Endothelial cell of hepatic sinusoid (primary cell): ENCODE results near the gene RHEB.
"Not testable (repeated sequence)": the region's sequence is repeated elsewhere in the genome, so short reads cannot be mapped to it uniquely, and the experiment has no call there.

ENCODE experiments used
- in situ Hi-C: cut with HindIII; loops from 2 replicates; pipeline ENCODE4 v1.10.0; 2017; ENCODE audit warnings: low sequenced_read_pairs

Gene RHEB

GRCh38 chr7:151536178-151536577 lies 16.5 kb upstream of the RHEB start:
- in situ Hi-C loops = not testable (repeated sequence)

DNA sequence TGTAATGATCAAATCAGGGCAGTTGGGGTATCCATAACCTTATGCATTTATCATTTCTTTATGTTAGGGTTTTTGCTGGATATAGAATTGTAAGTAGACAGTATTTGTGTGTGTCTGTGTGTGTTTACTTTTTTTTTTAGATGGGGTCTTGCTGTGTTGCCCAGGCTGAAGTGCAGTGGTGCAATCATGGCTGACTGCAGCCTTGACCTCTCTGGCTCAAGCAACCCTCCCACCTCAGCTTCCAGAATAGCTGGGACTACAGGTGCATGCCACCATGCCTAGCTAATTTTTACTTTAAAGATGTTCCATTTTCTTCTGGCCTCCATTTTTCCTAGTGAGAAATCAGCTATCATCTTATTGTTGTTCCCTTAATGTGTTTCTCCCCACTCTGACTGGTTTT lies 10.1 kb upstream of the RHEB start:
- in situ Hi-C loops = no loop called here

DNA sequence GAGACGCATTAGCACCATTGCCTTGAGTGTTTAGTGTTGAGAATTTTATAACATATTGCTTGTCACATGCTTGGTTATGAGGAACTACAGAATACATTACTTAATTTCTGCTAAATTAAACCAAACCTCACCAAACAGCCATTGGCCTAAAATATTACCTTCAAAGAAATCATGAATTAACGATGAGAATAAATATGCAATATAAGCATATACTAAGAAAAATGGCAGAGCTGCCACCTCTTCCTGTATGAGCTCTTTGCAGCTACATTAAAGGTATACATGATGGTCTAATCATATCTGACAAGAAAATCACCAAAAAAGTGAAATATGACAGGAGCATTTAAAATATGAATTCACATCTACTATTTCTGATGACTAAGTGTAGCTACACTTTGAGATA lies 5.2 kb upstream of the RHEB start:
- in situ Hi-C loops = no loop called here

- in situ Hi-C loops = no loop called here
Measured at GRCh38 chr7:151524331-151524730, 4.6 kb upstream of the RHEB start.

GRCh38 chr7:151520419-151521261 lies 945 bp upstream of the RHEB start:
- in situ Hi-C loops = no loop called here

DNA sequence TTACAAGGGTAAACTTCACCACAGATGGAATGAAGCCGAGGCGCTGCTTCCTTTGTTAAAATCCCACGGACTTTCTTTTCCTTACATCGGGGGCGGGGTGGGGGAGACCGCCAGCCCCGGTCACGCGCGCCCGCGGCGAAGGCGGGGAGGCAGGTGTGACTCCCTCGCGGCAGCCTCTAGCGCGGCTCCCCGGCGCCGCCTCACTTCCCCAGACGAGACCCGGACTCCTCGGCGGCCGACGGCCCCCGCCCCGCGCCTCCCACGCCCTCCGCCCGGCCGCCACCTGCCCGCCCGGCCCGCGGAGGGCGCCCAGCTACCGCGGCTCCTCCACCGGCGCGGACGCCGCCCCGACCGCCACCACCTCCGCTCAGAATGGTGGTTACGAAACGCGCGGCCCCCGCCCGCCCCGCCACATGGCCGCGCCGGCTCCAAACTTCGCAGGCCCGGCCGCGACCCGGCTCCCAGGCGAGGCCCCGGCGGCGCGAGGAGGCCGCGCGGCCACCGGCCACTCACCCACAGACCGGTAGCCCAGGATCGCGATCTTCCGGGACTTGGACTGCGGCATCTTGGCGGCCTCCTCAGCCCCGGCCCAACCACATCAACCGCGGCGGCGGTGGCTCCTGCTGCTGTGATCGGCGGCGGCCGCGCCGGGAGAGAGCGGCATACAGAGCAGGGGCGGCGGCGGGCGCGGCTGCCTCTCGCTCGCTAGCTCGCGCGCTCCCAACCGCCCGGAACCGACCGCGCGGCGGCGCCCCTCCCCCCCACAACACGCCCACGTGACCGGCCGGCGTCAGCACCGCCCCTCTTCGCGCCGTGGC lies 539 bp downstream of the RHEB start:
- in situ Hi-C loops = loop anchor here (5.0 kb wide), 1 partner anchor 103 kb away; no protein-coding TSS in a partner anchor

DNA sequence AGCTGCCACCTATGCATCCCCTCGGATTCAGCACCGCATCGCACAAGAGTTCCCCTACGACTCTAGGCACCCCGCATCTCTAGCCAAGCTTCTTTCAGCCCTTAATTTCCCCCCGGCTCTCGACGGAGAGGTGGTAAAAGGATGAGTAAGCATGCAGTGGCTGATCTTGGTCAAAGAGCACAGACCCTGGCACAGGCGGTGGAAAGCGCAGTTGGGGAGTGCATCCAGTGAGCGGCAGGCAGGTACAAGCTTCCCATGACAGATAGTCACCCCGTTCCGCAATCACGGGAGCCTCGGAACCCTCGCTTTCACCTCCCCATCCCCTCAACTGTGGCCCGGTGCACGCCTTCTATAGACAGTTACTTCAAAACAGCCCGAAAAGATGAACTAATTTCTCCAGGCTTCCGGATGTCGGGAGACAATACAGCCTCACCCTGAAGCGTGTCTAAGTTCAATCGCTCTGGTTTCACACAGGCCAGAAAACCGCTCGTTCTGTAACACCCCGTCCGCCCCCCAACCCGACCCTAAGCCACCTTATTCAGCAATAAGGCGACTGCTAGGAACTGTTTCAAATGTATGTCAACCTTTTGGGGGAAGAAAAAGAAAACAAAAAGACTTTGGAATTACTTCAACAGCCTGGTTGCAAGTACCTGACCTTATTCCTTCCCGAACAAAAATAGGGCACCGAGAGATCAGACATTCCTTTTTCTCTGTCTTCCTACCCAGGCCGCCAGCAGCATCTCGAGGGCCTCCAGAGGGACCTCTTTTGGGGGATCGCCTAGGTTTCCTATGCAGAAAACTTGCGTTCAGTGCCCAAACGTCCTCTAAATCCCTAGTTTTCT lies 1.4 kb downstream of the RHEB start:
- in situ Hi-C loops = loop anchor here (5.0 kb wide), 1 partner anchor 104 kb away; no protein-coding TSS in a partner anchor

DNA sequence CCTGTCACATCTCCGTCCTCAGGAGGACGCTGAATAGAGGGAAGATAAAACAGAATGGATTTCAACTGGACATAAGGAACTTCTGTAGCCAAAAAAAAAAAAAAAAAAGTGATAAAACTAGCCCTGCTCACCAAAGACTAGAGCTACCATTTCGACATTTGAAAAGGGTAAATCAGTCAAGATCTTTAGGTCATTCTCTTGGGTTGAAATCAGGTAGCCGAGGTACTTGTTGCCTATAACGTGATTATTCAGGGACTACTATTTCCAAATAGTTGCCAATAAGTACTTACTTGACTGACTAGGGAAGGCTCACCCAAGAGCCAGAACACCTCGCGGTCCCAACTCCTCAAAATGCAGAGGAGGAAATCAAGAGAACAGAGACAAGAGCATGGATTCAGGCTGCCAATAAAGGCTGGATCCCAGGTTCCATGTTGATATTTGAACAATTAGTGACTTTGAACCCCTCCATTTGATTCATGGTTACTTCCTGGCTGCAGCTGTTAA lies 2.0 kb downstream of the RHEB start:
- in situ Hi-C loops = loop anchor here (5.0 kb wide), 1 partner anchor 105 kb away; no protein-coding TSS in a partner anchor

- in situ Hi-C loops = loop anchor here (5.0 kb wide), 1 partner anchor 107 kb away; no protein-coding TSS in a partner anchor
Measured at GRCh38 chr7:151515276-151515565, 4.5 kb downstream of the RHEB start.

DNA sequence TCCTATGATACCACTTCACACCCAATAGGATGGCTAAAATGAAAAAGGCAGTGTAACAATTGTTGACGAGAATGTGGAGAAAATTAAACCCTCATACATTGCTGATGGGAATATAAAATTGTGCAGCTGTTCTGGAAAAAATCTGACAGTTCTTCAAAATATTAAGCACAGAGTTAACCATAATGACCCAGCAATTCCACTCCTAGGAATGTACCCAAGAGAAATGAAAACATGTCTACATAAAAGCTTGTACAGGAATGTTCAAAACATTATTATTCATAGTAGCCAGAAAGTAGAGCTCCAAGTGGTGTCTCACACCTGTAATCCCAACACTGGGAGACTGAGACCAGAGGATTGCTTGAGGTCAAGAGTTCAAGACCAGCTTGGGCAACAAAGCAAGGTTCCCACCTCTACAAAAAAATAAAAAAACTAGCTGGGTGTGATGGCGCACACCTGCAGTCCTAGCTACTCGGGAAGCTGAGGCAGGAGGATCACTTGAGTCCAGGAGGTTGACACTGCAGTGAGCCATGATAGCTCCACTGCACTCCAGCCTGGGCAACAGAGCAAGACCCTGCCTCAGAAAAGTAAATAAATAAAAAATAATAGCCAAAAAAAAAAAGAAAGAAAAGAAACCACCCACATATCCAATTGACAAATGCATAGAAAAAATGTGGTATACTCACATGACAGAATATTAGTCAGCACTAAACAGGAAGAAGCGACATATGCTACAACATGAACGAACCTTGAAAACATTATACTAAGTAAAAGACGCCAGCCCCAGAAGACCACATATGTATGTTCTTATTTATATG lies 5.0 kb downstream of the RHEB start:
- in situ Hi-C loops = loop anchor here (5.0 kb wide), 1 partner anchor 108 kb away; no protein-coding TSS in a partner anchor

GRCh38 chr7:151513133-151513532 lies 6.6 kb downstream of the RHEB start:
- in situ Hi-C loops = no loop called here

GRCh38 chr7:151512353-151512752 lies 7.3 kb downstream of the RHEB start:
- in situ Hi-C loops = no loop called here

DNA sequence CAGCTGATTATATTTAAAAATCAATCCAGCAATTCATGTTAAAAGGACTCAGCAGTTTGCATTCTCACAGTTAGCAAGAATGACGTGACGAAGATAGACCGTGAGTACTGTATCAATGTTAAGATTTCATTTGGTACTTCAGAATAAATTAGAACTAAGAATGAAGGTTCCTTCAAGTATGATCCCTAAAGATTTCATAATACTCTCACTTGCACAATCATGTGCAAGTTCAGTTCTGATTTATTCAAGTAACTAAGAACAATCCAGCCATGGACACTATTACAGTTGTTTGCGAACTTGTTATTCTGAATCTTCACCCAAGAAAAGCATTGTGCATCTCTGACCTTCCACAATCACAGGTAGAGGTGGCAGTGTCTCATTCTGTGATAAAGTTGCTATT lies 7.7 kb downstream of the RHEB start:
- in situ Hi-C loops = no loop called here

DNA sequence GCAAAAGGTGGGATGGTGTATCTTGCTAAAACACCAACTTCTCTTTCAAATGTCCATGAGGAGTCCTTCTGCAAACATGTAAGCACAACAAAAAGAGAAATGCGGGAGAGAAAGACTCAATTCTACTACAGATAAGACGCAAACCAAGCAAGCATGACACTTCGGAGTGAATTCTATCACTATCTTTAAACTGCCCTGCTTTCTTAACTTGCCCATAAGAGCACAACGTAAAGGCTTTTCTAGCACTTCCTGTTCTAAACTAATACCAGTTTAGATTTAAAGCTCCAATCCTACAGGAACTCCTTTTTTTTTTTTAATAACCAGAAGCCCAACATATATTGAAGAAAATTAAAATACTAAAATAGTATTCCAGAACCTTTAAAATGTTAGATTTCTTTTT lies 8.4 kb downstream of the RHEB start:
- in situ Hi-C loops = no loop called here

GRCh38 chr7:151509670-151510333 lies 9.9 kb downstream of the RHEB start:
- in situ Hi-C loops = no loop called here

- in situ Hi-C loops = no loop called here
Measured at GRCh38 chr7:151508991-151509390, 10.7 kb downstream of the RHEB start.

DNA sequence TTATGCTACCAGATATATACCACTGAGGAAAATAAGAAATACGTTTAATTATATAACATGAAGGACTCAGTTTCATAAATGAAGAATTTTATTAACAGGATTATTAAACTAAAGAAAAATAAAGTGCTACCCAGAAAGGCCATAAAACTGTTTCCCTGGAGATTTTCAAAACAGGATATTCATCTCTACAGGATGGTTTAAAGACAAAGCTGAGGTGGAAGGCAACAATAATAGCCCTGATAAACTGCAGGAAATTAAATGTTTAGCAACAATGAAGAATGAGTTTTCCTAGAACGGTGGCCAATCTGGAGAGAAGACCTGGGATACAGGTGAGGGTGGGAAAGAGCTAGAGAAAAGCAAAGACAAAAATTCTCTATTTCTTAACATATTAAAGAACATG lies 11.9 kb downstream of the RHEB start:
- in situ Hi-C loops = no loop called here

GRCh38 chr7:151506901-151507382 lies 12.8 kb downstream of the RHEB start:
- in situ Hi-C loops = no loop called here

- in situ Hi-C loops = no loop called here
Measured at GRCh38 chr7:151505836-151506468, 13.7 kb downstream of the RHEB start.
